K562 (cell line): Measurements from ENCODE around the gene ATG10. TPM values are rescaled to one million over a fixed set of nuclear protein-coding genes. Genes with fewer than 3 reads are reported as not detected.

ENCODE experiments used
- ATAC-seq: fragments of 200-7000 bp; cut with Tn5 transposase; 3 replicates; pipeline ENCODE4 v1.9.1; 2020; ENCODE audit warnings: moderate library complexity
- BruUV-seq: library from RNA; stranded (reverse); fragments of 400-500 nt; replicated peaks from 2 replicates; lab custom pipeline; 2021; lab: Mats Ljungman, UMichigan
- CTCF ChIA-PET: fragments of 300-600 bp; formaldehyde crosslinking; extraction: SDS; loops from one replicate; lab custom pipeline; 2021; ENCODE audit warnings: low intra/inter-chr PET ratio; lab: Yijun Ruan, JAX
- POLR2A ChIA-PET: fragments of 300-600, 350-650 bp; sonication (Branson Sonifier 250); formaldehyde crosslinking; extraction: SDS; loops from one replicate; lab custom pipeline; 2021; ENCODE audit warnings: antibody characterized with exemption, inconsistent platforms; lab: Yijun Ruan, JAX
- DNase-seq, 4 experiments: peaks; one replicate each; pipeline versions ENCODE4 v3.0.0 to v3.0.0-alpha.2; 2011 to 2018; ENCODE audit warnings: low spot score in 3 of 4, mixed read lengths in 3 of 4; ENCODE audit errors: extremely low read depth in 1 of 4
- FAIRE-seq: peaks from 2 replicates; lab custom pipeline; 2011; peaks lifted over from hg19 to GRCh38; lab: Jason Lieb, UNC
- H2AFZ ChIP-seq: 2 replicates; pipeline ENCODE4 v1.6.0; 2011; ENCODE audit warnings: low read depth, low read length, control low read depth, inconsistent platforms
- H3K27ac ChIP-seq: fragments of 200-600 bp; 3 replicates; pipeline ENCODE4 v1.8.0; 2011; ENCODE audit warnings: low read depth, mild to moderate bottlenecking, control low read depth, inconsistent platforms, low read length, moderate library complexity, mixed read lengths; ENCODE audit errors: extremely low read depth
- H3K27me3 ChIP-seq, 2 experiments: fragments of 300-600 bp in 1 of 2; 2 replicates in 1 of 2; 3 replicates in 1 of 2; pipeline versions ENCODE4 v1.6.0 to v1.8.0; 2011; ENCODE audit warnings: inconsistent platforms in 2 of 2, low read length in 2 of 2, mild to moderate bottlenecking in 1 of 2, mixed read lengths in 1 of 2, moderate library complexity in 1 of 2; ENCODE audit not compliant: control insufficient read depth in 2 of 2, insufficient read depth in 2 of 2
- H3K36me3 ChIP-seq: fragments of 300-600 bp; 3 replicates; pipeline ENCODE4 v1.8.0; 2011; ENCODE audit warnings: mild to moderate bottlenecking, low read length, inconsistent platforms; ENCODE audit not compliant: control insufficient read depth, insufficient read depth
- H3K4me1 ChIP-seq, 2 experiments: fragments of 200-600 bp in 1 of 2; replicated peaks in 1 of 2; 2 replicates in 1 of 2; 3 replicates in 1 of 2; pipeline versions ENCODE4 v1.5.1 to v1.8.0; 2011; ENCODE audit warnings: inconsistent platforms in 2 of 2, low read length in 2 of 2, mild to moderate bottlenecking in 1 of 2, mixed read lengths in 1 of 2, moderate library complexity in 1 of 2; ENCODE audit not compliant: control insufficient read depth in 2 of 2, insufficient read depth in 2 of 2
- H3K4me2 ChIP-seq: 2 replicates; pipeline ENCODE4 v1.6.1; 2011; ENCODE audit warnings: low read length, control low read depth, inconsistent platforms, mixed read lengths; ENCODE audit not compliant: insufficient read depth
- H3K4me3 ChIP-seq: fragments of 200-600 bp; sonication (generic), shearing (Covaris generic); 2 replicates; pipeline ENCODE4 v1.5.1; 2016; ENCODE audit warnings: control low read depth, inconsistent platforms
- H3K79me2 ChIP-seq: fragments of 200-600 bp; 3 replicates; pipeline ENCODE4 v1.8.0; 2011; ENCODE audit warnings: low read length, inconsistent platforms; ENCODE audit not compliant: control insufficient read depth, insufficient read depth
- H3K9ac ChIP-seq, 2 experiments: 2 replicates each; pipeline versions ENCODE4 v1.6.0 to v1.6.1; 2011; ENCODE audit warnings: low read depth in 2 of 2, low read length in 2 of 2, control low read depth in 1 of 2, inconsistent platforms in 1 of 2, mild to moderate bottlenecking in 1 of 2, mixed read lengths in 1 of 2; ENCODE audit not compliant: insufficient read depth in 1 of 2
- H3K9me1 ChIP-seq: one replicate; pipeline ENCODE4 v1.6.0; 2011; ENCODE audit warnings: inconsistent platforms, mild to moderate bottlenecking, low read length, moderate library complexity; ENCODE audit not compliant: control insufficient read depth, insufficient read depth
- H3K9me3 ChIP-seq: replicated peaks from 2 replicates; pipeline ENCODE4 v1.5.1; 2011; ENCODE audit warnings: low read depth, low read length, inconsistent platforms; ENCODE audit not compliant: control insufficient read depth, insufficient read depth
- H4K20me1 ChIP-seq: replicated peaks from 2 replicates; pipeline ENCODE4 v1.6.1; 2011; ENCODE audit warnings: low read length, inconsistent platforms, mixed read lengths; ENCODE audit not compliant: control insufficient read depth, insufficient read depth
- ARID2 ChIP-seq: fragments of 450-650 bp; IDR thresholded peaks from 2 replicates; pipeline ENCODE4 v1.6.1; 2017; ENCODE audit warnings: antibody characterized with exemption, mild to moderate bottlenecking
- NFIX ChIP-seq: fragments of 250-450 bp; sonication (Bioruptor Pico); IDR thresholded peaks from 2 replicates; pipeline ENCODE4 v1.4.0; 2020; ENCODE audit warnings: low read depth, mild to moderate bottlenecking, moderate library complexity
- PHTF2 ChIP-seq: fragments of 250-450 bp; sonication (Bioruptor Pico); IDR thresholded peaks from 2 replicates; pipeline ENCODE4 v1.5.0; 2021; ENCODE audit warnings: mild to moderate bottlenecking
- SAFB2 ChIP-seq: fragments of 200-400 bp; formaldehyde crosslinking; IDR thresholded peaks from 2 replicates; pipeline ENCODE4 v1.6.1; 2018; ENCODE audit warnings: borderline replicate concordance, low read length, low read depth, moderate library complexity; ENCODE audit not compliant: severe bottlenecking
- SREBF2 ChIP-seq: sonication (generic); formaldehyde crosslinking; IDR thresholded peaks from 2 replicates; pipeline ENCODE4 v1.4.0; 2020; ENCODE audit warnings: mild to moderate bottlenecking, missing genetic modification reagents
- TEAD4 ChIP-seq, 2 experiments: sonication (generic) in 1 of 2; formaldehyde crosslinking in 1 of 2; IDR thresholded peaks; 2 replicates each; pipeline versions ENCODE4 v1.6.1 to v1.8.0; 2012 to 2022; ENCODE audit warnings: borderline replicate concordance in 1 of 2, inconsistent platforms in 1 of 2, low read length in 1 of 2, mild to moderate bottlenecking in 1 of 2, missing genetic modification reagents in 1 of 2
- ZC3H4 ChIP-seq: sonication (generic); formaldehyde crosslinking; IDR thresholded peaks from 2 replicates; pipeline ENCODE4 v1.9.0; 2021; ENCODE audit warnings: missing genetic modification reagents, borderline replicate concordance
- ZFPM2 ChIP-seq: fragments of 250-450 bp; sonication (Bioruptor Pico); IDR thresholded peaks from 2 replicates; pipeline ENCODE4 v1.5.1; 2022; ENCODE audit warnings: mild to moderate bottlenecking
- WGBS: fragments of 100-300 bp; shearing (Covaris generic); methylation state at CpG from one replicate; pipeline ENCODE4 v1.1.6; 2016; ENCODE audit warnings: low coverage, mixed read lengths; ENCODE audit not compliant: insufficient coverage; ENCODE audit errors: missing lambda C conversion rate; 5-methylcytosine and 5-hydroxymethylcytosine counted together
- in situ Hi-C: fragments of 300-500 bp; cut with MboI; formaldehyde crosslinking; loops from 4 replicates; pipeline ENCODE4 v1.15.0; 2018; ENCODE audit warnings: inconsistent platforms, mixed read lengths
- intact Hi-C: fragments of 100-400 bp; cut with micrococcal nuclease; formaldehyde crosslinking; loops from 2 replicates; pipeline ENCODE4 v1.14.2; 2022
- polyA plus RNA-seq, 8 experiments: library from polyadenylated mRNA; depleted of rRNA in 4 of 8; stranded (reverse) in 5 of 8; unstranded in 3 of 8; fragments of >200 nt; fragmentation: Nextera tagmentation in 2 of 8; fragmentation: Illumina TruSeq in 1 of 8; extraction: Ambion mirVana in 2 of 8; extraction: Trizol in 1 of 8; gene quantifications; 2 replicates each; pipeline versions ENCODE4 v1.2.1 to v1.2.3, GENCODE V29; 2011 to 2014; ENCODE audit warnings: inconsistent platforms in 1 of 8, missing spikeins in 1 of 8
- total RNA-seq, 7 experiments: library from RNA; depleted of rRNA in 6 of 7; stranded (reverse); fragments of >200 nt in 6 of 7; fragmentation: Illumina TruSeq in 2 of 7; extraction: Trizol in 2 of 7; gene quantifications; 2 replicates each; pipeline versions ENCODE4 v1.2.1 to v1.2.3, GENCODE V29; 2011 to 2021; ENCODE audit warnings: low replicate concordance in 1 of 7
- TF ChIP-seq, protein P1 (sequence below): sonication (generic); formaldehyde crosslinking; IDR thresholded peaks from 2 replicates; pipeline ENCODE4 v1.8.1; 2023; ENCODE audit warnings: mild to moderate bottlenecking, missing genetic modification reagents
- TF ChIP-seq, protein P2 (sequence below), 3 experiments: IDR thresholded peaks in 2 of 3; conservative IDR thresholded peaks in 1 of 3; 2 replicates each; pipeline ENCODE4 v1.5.1; 2011 to 2012; ENCODE audit warnings: low read length in 3 of 3, mild to moderate bottlenecking in 3 of 3, control low read depth in 2 of 3, improper control_type of control experiment in 1 of 3, inconsistent platforms in 1 of 3, low read depth in 1 of 3, mixed read lengths in 1 of 3, moderate library complexity in 1 of 3; ENCODE audit not compliant: insufficient read depth in 2 of 3
- TF ChIP-seq, protein P3 (sequence below), 2 experiments: fragments of 450-650 bp; conservative IDR thresholded peaks; 2 replicates each; pipeline ENCODE4 v1.6.1; 2017; ENCODE audit warnings: mild to moderate bottlenecking in 2 of 2, moderate library complexity in 2 of 2
- TF ChIP-seq, protein P4 (sequence below): sonication (generic); formaldehyde crosslinking; IDR thresholded peaks from 2 replicates; pipeline ENCODE4 v1.8.0; 2022; ENCODE audit warnings: missing genetic modification reagents, mild to moderate bottlenecking, borderline replicate concordance

The ATG10 gene
- total and polyA plus RNA-seq, 9 of the 15 experiments (the other 6 are each of a cell fraction or from before 2014, with no cell fraction given) = 7.0 to 18.8 (median 14.6) TPM

DNA sequence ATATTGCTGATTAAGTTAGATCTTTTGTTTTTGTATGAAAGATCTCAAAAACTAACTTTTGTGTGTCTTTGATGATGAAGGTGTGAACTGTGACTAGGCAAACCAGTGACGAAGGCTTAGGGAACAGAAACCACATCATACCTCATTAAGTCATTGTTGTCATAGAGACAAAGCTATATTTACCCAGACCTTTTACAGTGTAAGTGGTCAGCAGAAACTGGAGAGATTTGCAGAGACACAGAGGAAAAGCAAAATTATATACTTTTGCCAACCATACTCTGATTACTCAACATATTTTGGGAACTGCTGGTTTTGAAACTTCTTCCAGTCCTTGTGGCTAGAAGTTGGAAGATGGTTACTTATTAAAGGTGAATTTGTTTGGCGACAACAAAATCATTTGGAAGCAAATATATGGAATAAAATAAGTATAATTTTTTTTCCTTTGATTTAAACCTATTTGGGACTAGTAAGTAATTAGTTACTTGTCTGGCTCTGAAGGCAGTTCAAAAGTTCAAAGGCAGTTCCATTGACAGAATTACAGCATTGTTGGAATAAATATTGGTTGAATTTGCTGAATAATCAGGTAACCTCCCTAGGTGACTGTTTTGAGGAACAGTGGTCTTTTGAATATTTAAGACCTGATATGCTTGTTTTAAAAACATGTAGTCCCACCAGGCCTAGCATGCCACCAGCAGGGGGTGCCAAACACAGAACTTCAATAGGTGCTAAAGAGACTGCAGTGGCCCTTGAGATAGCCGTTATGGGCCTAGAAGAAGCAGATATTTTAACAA, 202.5 kb downstream of the ATG10 start:
- intact Hi-C loops (loop anchor here (1.0 to 2.0 kb wide), 2 partner anchors 51 to 122 kb away; no protein-coding TSS in a partner anchor), in situ Hi-C loops (loop anchor here (25.0 kb wide), 1 partner anchor 662 kb away; no protein-coding TSS in a partner anchor)
- H4K20me1 ChIP-seq = no peaks in the 10 kb centered on the region
- BruUV-seq = no TSS peak
- peak; percentile 76 for FAIRE-seq
- ChIA-PET POLR2A (no interaction called here), CTCF (interaction anchor here (0.6 to 2.7 kb wide), 2 partner anchors 52 to 667 kb away, joined by 4 to 23 read pairs; no protein-coding TSS in a partner anchor)
- no peaks in the 10 kb centered on the region for H3K9me3 ChIP-seq
- 21% methylated on average over 3 of the region's 3 CpGs for WGBS
- no peak overlapping the region for H3K4me3 ChIP-seq
- ATAC-seq = peak; percentile 99
- H3K79me2 ChIP-seq = no peaks in the 10 kb centered on the region
- H3K9me1 ChIP-seq = no peaks in the 10 kb centered on the region
- H3K9ac ChIP-seq = no peak overlapping the region
- peak; percentile 58 to 86 (median 66) for DNase-seq
- no peaks in the 10 kb centered on the region; a peak in 1 of 5 replicates for H3K4me1 ChIP-seq
- no peak overlapping the region for H3K4me2 ChIP-seq
- no peak overlapping the region for H2AFZ ChIP-seq
- no peaks in the 10 kb centered on the region for H3K36me3 ChIP-seq
- no peaks in the 10 kb centered on the region for H3K27me3 ChIP-seq
- no peak overlapping the region for H3K27ac ChIP-seq
- TF ChIP-seq NFIX (CRISPR knock-in tag) (no peak), ARID2 (no peak), PHTF2 (no peak), ZFPM2 (no peak), SREBF2 (no peak), ZC3H4 (CRISPR knock-in tag) (no peak), SAFB2 (no peak), TEAD4 (IDR thresholded peaks at IDR 0.05; ENCODE audit: low read length) (no peak), TEAD4 (CRISPR knock-in tag; IDR thresholded peaks at IDR 0.05; ENCODE audit: borderline replicate concordance) (no peak)
- TF ChIP-seq, protein P1, sequence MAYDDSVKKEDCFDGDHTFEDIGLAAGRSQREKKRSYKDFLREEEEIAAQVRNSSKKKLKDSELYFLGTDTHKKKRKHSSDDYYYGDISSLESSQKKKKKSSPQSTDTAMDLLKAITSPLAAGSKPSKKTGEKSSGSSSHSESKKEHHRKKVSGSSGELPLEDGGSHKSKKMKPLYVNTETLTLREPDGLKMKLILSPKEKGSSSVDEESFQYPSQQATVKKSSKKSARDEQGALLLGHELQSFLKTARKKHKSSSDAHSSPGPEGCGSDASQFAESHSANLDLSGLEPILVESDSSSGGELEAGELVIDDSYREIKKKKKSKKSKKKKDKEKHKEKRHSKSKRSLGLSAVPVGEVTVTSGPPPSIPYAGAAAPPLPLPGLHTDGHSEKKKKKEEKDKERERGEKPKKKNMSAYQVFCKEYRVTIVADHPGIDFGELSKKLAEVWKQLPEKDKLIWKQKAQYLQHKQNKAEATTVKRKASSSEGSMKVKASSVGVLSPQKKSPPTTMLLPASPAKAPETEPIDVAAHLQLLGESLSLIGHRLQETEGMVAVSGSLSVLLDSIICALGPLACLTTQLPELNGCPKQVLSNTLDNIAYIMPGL (CRISPR knock-in tag) = no peak
- TF ChIP-seq, protein P2, sequence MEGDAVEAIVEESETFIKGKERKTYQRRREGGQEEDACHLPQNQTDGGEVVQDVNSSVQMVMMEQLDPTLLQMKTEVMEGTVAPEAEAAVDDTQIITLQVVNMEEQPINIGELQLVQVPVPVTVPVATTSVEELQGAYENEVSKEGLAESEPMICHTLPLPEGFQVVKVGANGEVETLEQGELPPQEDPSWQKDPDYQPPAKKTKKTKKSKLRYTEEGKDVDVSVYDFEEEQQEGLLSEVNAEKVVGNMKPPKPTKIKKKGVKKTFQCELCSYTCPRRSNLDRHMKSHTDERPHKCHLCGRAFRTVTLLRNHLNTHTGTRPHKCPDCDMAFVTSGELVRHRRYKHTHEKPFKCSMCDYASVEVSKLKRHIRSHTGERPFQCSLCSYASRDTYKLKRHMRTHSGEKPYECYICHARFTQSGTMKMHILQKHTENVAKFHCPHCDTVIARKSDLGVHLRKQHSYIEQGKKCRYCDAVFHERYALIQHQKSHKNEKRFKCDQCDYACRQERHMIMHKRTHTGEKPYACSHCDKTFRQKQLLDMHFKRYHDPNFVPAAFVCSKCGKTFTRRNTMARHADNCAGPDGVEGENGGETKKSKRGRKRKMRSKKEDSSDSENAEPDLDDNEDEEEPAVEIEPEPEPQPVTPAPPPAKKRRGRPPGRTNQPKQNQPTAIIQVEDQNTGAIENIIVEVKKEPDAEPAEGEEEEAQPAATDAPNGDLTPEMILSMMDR (IDR thresholded peaks at IDR 0.05 in 2 of 3, conservative IDR thresholded peaks at IDR 0.05 in 1 of 3; ENCODE audit: insufficient read depth in 2 of 3, low read depth in 1 of 3, low read length in 3 of 3) = peak; percentile 69 to 83 (median 81)
- TF ChIP-seq, protein P3, sequence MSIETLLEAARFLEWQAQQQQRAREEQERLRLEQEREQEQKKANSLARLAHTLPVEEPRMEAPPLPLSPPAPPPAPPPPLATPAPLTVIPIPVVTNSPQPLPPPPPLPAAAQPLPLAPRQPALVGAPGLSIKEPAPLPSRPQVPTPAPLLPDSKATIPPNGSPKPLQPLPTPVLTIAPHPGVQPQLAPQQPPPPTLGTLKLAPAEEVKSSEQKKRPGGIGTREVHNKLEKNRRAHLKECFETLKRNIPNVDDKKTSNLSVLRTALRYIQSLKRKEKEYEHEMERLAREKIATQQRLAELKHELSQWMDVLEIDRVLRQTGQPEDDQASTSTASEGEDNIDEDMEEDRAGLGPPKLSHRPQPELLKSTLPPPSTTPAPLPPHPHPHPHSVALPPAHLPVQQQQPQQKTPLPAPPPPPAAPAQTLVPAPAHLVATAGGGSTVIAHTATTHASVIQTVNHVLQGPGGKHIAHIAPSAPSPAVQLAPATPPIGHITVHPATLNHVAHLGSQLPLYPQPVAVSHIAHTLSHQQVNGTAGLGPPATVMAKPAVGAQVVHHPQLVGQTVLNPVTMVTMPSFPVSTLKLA (conservative IDR thresholded peaks at IDR 0.05) = peak in 1 of 2 experiments; percentile 38; a peak in 1 of 4 replicates
- TF ChIP-seq, protein P4, sequence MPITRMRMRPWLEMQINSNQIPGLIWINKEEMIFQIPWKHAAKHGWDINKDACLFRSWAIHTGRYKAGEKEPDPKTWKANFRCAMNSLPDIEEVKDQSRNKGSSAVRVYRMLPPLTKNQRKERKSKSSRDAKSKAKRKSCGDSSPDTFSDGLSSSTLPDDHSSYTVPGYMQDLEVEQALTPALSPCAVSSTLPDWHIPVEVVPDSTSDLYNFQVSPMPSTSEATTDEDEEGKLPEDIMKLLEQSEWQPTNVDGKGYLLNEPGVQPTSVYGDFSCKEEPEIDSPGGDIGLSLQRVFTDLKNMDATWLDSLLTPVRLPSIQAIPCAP (CRISPR knock-in tag) = no peak
